Measurements from ENCODE around the gene FAR2.
"Not testable (repeated sequence)": the region's sequence is repeated elsewhere in the genome, so short reads cannot be mapped to it uniquely, and the experiment has no call there.

Gene FAR2

DNA sequence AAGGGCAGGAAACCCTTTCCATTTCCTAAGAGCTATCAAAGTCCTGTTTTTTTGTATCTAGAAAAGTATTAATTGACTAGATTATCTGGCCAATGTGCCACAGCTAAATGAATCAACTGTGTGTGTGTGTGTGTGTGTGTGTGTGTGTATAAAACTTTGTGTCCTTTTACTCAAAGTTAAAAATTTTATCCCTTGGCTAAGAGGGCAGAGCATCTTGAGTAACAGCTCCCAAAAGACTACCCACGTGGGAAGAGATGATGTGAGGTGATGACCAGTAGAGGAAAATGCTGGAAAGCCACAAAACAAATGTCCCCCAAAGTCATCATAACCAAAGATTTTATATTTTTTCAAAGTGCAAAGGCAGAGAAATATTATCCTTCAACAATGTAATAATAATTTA is 90.3 kb downstream of the FAR2 start:
- DNase-seq = no peak

DNA sequence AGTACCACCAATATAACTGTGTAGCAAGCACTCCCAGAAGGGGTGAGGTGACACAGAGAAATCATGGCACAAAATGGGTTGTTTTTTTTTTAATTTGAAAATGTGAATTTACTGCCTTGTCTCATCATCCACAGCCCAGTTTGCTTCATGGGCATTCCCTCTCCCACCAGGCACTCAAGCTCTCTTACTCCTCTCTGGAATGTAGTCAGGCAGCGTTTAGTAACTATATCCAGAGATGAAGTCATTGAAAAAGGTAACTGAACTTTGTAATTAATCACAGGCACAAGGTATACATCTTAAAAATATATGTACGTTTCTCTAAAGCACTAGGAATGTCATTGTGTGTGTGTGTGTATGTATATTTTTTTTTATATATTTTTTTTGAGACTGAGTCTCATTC is 91.4 kb downstream of the FAR2 start:
- DNase-seq = no peak

DNA sequence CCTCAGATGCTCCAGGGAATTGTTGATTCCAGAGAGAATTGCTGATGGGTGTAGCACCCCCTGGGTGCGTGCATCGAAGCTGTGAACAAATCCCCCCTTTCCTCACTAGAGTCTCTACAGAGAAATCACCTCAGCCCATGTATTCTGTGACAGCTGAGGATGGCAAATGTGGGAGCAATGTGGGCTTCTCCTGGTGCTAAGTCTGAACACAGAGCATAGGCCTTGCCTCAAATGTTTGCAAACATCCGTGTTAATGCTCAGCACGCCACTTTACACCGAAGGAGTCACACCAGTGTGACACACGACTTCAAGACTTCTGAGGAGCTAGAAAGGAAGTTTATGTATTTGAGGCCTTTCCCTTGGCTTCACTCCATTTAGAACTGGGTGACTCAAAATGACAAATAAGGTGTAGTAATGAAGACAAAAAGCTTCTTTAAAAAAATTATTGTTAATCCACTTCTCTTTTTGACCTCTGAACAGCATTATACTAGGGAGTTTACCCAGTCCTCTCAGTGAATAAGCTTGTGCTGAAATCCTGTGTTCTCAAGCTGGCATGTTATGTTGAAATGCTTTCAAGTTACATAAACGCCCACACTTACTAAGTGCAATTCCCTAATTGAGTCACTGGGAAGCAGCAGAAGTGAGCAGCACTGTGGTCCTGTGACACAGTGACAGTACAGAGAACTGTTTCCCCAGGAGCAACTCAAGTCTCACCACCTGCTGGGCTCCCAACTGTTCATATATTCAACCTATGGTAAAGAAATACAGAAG is 92.9 kb downstream of the FAR2 start:
- peak in 1 of 5 donors; percentile 30 for DNase-seq

DNA sequence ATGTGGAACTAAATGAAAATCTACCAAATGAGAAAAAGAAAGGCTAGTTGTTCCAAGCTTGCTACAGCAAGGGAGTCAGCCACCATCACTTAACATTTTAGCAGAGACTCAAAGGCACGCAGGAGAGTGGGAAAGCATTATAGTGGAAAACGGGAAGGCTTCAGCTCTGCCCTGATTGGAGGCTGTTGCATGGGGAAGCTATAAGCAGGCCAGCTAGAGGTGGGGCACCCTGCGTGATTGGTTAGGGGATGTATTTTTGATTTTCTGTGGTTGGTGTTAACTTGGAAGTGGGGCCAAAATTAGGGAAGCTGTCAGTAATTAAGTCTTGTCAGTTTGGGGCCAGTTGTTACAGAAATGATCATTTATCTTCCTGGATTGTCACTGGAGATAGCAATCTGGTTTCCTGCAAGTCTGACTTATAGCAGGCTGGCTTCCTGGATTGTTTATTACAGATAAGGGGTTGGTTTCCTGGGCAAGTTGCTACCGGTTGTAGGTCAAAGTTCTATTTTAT is 93.9 kb downstream of the FAR2 start:
- DNase-seq = no peak

DNA sequence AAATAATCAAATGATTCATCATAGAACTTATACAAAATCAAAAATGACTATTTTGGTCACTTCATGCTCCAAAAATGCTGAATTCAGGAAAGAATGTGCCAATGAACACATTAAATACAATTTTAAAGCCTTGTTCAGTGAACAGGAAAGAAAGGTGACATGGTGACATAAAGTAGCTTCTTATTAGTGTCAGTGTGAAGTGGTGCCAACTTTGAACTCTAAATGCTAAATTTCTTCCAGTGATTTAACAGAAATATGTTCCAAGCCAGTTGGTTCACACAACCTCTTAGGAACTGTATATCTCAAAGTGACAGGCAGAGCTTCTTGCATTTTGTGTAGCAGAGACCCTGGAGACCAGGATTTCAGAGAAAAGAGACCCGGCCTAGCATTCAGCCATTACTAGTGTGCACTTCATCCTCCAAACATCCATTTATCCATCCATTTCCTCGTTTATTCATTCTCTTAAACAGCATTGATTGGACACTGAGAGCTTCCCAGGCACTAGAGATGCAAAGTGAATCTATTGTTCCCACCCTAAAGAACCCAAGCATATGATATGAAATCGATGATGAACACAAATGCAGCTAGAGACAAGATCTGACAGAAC is 95.2 kb downstream of the FAR2 start:
- no peak for DNase-seq

DNA sequence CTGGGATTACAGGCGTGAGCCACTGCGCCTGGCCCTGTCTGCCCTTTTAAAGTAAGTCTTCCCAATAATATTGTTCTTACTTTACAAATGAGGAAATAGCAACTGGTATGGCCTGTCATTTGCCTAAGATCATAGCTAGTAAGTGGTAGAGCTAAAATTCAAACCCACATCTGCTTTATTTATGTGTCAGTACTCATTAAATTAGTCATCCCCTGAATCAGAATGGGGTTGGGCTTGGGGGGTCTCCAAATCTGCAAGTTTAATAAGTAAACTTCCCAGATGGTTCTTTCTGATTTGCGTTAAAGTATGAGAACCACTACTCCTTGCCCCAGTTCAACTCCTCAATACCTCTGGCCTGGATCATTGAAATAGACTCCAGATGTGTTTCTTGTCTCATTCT is 96.2 kb downstream of the FAR2 start:
- DNase-seq = no peak

DNA sequence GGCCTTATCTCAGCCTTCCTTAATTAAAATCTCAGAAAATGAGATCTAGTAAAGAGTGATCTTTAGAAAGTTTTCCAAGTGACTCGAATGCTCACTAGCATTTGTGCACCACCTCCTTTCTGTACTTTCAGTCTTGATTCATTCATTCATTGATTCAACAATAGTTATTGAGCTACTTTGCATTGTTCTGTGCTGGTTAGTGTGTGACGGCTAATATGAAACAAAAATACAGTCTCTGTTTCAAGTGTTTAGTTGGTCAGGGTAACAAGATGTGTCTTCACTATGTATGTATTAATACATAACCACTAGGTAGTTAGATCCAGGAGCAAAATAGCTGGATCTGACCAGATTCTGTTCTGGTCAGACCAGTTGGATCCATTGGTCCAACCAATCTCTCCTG is 100.9 kb downstream of the FAR2 start:
- no peak for DNase-seq

DNA sequence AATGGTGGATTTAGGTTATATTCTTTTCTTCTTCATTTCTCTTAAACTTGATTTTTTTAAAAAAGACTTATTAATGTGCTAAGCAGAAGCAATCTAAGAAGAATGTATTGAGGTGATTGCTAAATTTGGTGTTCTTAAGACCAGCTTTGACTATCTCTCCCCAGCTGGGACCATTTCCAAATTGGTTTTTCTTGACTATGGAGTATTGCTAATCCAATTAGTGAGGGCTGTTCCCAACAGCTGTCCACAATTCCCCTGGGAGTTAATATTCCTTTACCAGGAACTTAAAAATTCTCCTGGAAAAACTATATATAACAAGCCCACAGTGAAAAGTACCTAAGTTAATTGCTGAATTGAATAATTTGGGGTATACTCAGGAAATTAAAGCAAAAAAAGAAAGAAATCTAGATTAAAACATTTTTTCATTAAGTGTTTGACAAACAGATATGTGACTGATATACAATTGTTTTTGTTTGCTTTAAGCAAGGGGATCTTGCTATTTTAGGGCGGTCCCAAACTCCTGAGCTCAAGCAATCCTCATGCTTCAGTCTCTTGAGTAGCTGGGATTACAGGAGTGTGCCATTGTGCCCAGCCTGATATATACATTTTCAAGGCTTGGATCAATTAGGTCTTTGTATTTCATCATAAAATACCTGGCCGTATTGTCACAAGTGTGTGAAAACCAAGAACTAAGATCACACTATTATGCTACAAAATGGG is 105.0 kb downstream of the FAR2 start:
- no peak for DNase-seq

DNA sequence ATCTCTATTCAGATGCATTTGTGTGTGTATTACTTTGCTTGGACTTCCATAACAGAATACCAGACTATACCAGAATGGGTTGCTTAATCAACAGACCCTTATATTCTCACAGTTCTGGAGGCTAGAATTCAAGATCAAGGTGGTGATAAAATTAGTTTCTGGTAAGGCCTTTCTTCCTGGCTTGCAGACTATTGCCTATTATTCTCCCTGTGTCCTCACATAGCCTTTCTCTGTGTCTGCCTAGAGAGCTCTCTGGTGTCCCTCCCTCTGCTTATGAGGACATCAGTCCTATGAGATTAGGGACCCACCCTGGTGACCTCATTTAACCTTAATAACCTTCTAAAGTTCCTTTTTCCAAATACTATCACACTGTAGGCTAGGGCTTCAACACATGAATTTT is 106.0 kb downstream of the FAR2 start:
- no peak for DNase-seq

DNA sequence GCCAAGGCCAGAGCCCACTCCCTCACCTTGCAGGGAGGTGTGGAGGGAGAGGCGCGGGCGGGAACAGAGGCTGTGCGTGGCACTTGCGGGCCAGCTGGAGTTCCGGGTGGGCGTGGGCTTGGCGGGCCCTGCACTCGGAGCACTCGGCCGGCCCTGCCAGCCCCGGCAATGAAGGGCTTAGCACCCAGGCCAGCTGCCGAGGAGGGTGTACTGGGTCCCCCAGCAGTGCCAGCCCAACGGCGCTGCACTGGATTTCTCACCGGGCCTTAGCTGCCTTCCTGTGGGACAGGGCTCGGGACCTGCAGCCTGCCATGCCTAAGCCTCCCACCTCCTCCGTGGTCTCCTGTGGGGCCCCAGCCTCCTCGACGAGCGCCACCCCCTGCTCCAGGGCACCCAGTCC is 107.5 kb downstream of the FAR2 start:
- no peak for DNase-seq

DNA sequence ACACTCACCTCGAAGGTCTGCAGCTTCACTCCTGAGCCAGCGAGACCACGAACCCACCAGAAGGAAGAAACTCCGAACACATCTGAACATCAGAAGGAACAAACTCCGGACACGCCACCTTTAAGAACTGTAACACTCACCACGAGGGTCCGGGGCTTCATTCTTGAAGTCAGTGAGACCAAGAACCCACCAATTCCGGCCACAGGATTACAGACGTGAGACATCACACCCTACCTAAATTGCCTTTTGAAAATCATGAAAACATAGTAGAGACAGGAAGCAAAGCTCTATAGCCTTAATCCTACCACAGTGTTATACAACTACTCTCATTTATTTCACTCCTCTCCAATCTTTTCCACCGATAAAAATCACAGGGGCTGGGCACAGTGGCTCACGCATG is 108.6 kb downstream of the FAR2 start:
- DNase-seq = not testable (repeated sequence)

DNA sequence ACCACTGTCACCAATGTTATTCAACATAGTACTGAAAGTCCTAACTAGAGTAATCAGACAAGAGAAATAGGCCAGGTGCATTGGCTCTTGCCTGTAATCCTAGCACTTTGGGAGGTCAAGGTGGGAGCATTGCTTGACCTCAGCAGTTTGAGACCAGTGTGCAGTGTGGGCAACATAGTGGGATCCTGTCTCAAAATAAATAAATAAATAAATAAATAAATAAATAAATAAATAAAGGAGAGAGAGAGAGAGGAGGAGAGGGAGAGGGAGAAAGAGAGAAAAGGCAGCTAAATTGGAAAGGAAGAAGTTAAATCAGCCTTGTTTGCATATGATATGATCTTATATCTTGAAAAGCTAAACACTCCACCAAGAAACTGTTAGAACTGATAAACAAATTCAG is 115.3 kb downstream of the FAR2 start:
- DNase-seq = no peak

DNA sequence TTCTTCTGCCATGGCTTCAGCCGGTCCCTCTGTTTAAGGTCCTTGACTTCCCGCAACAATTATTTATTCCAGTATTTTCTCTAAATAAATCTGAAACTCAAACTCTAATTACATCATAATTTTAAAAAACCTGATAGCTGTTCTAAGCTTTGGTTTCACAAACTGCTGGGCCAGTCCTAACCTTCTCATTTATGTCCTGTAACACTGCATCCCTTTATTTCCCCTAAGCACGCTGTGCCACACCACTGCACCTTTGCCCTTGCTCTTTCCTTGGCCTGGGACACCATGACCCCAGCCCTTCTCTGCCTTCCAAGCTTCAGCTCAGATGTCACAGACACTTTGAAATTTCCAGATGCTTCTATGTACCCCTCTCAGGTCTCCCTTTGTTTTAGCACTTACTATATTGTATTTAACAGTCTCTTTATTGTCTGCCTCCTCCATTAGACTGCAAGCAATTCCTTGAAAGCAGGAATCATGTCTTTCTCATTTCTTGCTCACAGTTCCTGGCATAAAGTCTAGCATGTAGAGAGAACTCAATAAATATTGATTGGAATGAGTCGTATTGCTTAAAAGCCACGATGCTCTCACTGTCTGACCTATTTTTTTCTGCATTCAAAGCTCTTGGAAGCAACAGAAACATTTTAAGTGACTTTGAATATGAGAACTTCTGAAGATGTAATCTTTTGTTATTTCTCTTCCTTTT is 120.8 kb downstream of the FAR2 start:
- DNase-seq = no peak

DNA sequence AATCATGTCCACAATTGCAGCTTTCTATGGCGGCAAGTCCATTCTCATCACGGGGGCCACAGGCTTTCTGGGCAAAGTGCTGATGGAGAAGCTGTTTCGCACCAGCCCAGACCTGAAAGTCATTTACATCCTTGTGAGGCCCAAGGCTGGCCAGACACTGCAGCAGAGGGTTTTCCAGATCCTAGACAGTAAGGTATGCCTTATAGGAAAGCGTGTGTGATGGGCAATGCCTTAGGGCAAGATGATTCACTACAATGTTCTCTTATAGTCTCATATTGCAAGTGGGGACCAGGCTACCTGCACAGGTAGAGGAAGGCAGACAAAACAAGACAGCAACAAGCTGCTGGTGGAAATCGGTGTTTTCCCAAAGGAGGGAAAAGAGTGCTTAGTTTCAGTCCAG is 121.4 kb downstream of the FAR2 start:
- no peak for DNase-seq

DNA sequence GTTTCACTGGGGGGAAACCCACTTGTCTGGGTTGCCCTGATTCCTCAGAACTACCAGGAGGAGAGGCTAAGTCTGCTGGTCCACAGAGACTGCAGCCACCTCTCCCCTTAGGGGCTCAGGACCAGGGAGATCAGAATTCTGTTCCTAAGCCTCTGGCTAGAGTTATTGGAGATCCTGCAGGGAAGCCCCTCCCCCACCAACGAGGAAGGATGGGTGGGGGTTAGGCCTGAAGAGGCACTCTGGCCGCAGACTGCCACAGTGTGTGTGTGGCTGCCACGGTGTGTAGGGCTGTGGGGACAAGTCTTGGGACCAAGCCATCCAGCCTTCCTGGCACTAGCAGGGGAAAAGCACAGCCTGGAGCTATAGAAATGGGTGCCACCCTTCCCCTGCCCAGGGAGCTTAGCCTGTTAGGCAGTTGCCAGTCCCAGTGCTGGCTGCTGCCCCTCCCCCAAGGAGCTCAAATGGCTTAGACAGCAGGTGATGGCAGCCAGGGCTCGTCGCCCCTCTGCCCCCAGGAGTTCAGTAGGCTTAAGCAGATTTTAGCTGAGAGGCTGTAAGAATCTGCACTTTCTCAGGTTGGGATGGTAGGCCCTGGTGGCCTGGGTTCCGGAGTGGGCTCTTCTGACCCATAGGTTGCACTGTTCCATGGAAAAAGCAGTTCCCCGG is 124.2 kb downstream of the FAR2 start:
- no peak for DNase-seq

DNA sequence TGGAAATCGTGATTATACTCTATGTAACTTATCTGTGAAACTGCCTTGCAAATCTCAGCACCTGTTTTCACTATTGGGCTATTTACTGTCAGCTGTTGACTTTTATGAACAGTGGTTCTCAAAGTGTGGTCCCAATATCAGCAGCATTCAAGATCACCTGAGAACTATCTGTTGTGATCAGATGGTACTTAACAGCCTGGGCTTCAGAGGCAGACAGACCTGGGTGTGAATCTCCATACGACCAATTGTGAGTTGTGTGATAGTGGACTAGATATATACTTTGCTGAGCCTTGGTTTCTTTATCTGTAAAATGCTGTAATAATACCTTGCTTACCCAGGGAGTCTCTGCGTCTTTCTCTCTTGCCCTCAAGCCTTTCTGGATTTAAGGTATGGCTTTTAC is 126.8 kb downstream of the FAR2 start:
- DNase-seq = no peak

DNA sequence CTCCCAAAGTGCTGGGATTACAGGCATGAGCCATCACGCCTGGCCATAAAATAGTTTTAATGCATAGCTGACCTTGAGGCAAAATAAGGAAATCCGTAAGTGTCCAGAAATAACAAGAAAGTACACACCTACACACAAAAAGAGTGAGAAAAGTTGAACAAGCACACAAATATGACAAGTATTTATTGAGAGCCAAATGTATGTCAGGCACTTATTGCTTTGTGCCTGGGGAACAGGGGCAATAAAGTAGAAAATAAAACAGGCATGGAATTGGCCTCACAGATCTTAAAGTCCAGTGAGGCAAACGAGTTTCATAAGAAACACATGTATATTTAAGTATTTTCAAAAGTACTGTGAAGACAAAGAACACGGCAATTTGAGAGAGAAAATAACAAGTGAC is 128.2 kb downstream of the FAR2 start:
- DNase-seq = no peak

DNA sequence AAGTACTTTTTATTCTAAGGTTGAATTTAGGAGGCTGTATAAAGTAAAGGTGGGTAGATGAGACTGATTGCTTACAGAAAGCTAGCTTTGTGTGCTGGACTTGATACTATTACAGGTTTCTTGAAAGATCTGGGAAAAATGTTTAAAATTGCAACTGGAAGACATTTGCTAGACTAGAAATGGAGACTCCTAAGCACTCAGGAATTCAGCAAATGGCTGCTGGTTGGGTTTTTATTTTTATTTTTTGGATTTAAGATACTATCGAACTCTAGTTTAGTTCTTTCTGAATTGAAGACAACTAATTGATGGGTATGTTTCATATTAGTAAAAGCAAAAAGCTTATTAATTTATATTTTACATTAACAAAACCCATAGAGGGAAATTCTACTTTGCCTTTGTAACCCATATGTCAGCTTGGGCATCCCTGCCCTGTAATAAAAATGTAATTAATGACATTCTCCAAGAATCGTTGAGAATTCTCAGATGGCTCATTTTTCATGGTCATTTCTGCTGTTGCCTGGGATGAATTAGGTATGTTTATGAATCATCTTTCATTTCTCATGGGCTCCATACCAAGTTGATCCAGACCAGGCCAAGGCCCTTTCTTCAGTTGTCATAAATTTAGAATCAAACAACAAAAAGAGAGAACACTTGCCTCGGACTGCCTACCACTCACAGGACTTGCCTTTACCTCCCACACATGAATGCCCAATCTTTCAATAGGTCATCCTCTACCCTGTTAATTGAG is 129.8 kb downstream of the FAR2 start:
- DNase-seq = no peak

DNA sequence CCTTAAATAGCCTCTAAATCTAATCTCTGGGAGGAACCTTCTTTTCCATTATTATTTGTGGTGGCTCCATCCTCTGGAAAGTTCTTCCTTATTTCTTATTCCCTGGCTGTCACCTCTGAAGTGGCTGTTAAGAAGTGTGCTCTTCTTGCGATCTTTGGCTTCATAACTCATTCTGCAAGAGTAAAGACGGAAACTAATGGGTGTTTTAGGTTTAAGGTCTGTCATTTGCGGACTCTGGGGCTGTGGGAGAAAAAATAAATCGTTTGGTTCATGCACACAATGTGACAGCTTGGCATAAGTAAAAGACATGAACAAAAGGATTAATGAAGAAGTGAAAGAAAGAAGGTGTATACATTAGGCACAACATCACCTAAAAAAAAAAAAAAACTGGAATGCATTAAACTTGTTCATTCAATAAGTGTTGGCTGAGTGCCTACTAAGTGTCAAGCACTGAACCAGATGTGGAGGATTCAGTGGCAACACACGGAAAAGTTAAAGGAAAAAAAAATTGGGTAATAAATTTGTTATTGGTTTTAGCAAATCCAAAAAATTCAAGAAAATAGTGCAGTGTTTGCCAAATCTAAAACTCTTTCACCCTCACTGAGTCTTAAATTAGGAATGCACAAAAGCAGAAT is 132.4 kb downstream of the FAR2 start:
- no peak for DNase-seq

DNA sequence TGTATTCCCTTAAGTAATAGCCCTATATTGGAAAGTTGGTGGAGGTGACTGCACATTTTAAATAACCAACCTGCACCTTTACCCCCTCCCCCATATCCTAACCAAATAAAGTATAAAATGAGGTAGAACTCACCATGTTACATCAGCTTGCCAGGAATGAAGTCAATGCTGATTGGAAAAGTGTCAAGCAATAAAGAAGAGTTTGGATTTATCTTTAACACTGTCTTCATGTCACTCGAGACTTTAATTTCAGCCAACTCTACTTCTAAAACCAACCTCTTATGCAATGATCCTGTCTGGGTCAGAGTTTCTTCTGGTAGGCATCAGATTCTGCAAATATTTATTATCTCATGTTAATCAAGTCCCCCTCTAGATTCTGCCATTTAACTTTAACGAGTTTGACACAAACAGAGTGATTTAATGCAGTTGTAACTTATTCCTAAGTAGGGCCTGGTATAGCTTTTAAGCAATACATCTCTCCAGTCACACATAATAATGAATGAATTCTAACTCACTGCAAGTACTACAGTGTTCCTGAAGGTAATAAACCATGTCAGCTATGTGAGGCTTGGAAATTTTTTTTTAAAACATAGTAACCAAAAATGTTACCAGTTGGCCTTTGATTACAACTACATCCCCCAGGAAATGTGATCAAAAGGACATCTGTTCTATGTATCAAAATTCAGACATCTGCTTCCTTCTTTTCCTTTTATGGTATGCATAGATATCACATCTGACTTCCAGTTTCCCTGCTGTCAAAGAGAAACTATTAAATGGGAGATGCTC is 133.1 kb downstream of the FAR2 start:
- DNase-seq = no peak
